Kidney tubule cell (primary cell): ENCODE measurements around the gene EMB.
A peak's percentile ranks its signal among the peaks of the same experiment; 100 is the strongest.
"Not testable (repeated sequence)": the region's sequence is repeated elsewhere in the genome, so short reads cannot be mapped to it uniquely, and the experiment has no call there.

Experiments
- DNase-seq: peaks from one replicate; pipeline ENCODE4 v3.0.0-alpha.2; 2018; ENCODE audit warnings: low spot score

The EMB gene

DNA sequence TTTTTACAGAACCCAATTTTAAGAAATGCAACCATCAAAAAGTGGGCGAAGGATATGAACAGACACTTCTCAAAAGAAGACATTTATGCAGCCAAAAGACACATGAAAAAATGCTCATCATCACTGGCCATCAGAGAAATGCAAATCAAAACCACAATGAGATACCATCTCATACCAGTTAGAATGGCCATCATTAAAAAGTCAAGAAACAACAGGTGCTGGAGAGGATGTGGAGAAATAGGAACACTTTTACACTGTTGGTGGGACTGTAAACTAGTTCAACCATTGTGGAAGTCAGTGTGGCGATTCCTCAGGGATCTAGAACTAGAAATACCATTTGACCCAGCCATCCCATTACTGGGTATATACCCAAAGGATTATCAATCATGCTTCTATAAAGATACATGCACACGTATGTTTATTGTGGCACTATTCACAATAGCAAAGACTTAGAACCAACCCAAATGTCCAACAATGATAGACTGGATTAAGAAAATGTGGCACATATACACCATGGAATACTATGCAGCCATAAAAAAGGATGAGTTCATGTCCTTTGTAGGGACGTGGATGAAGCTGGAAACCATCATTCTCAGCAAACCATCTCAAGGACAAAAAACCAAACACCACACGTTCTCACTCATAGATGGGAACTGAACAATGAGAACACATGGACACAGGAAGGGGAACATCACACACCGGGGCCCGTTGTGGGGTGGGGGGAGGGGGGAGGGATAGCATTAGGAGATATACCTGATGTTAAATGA is 19.7 kb downstream of the EMB start:
- not testable (repeated sequence) for DNase-seq

- no peak for DNase-seq
Observed at GRCh38 chr5:50420343-50420935, 20.6 kb downstream of the EMB start.

- DNase-seq: not testable (repeated sequence)
Observed at GRCh38 chr5:50419656-50420055, 21.4 kb downstream of the EMB start.

DNA sequence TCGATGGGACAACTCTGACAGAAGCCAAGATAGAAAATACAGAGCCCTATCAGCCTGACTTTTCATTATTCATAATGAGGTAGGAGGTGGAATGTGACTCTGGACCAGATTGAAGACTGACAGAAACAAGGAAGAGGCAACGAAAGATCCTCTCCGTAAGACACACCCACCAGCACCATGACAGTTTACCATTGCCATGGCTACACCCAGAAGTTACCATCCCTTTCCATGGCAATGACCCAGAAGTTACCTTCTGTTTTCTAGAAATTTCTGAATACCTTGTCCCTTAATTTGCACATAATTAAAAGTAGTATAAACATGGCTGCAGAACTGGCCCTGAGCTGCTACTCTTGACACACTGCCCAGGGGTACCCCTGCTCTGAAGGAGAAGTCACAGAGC is 24.5 kb downstream of the EMB start:
- DNase-seq: not testable (repeated sequence)

GRCh38 chr5:50415912-50416311 is 25.2 kb downstream of the EMB start:
- DNase-seq: no peak

DNA sequence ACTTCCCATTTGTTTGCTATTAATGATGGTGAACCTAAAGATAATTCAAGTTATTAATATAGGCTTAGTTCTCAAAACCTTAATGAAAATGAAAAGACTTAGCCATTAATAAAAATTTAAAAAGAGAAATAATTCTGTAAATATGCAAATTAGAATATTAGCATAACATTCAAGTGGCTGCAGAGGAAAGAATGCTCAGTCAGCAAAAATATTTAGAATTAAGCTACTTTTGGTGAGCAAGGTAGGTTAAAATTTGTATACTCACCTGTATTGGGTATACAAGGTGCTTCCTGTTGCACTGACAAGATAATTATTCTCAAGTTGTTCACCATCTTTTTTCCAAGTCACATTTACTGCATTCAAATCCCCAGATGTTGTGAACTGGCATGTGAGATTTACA is 30.2 kb downstream of the EMB start:
- not testable (repeated sequence) for DNase-seq

DNA sequence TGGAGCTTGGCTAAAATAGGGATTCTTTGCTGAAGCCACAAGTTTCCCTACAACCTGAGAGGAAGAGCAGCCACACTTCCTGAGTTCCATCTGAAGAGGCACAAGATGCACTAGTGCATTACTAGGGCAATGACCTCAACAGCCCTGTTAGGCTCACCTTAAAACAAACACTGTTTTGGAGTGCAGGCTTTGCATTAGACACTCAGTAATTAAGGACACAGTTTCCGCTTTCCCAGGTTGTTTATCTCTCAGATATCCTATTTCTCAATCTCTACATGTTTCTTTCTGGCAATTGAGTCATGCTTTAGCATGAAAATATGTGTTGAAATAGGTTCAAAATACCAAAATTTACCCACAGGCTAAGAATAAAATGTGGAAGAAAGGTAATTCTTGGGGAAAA is 34.2 kb downstream of the EMB start:
- peak; percentile 1 for DNase-seq

GRCh38 chr5:50401336-50401735 is 39.8 kb downstream of the EMB start:
- DNase-seq: no peak

DNA sequence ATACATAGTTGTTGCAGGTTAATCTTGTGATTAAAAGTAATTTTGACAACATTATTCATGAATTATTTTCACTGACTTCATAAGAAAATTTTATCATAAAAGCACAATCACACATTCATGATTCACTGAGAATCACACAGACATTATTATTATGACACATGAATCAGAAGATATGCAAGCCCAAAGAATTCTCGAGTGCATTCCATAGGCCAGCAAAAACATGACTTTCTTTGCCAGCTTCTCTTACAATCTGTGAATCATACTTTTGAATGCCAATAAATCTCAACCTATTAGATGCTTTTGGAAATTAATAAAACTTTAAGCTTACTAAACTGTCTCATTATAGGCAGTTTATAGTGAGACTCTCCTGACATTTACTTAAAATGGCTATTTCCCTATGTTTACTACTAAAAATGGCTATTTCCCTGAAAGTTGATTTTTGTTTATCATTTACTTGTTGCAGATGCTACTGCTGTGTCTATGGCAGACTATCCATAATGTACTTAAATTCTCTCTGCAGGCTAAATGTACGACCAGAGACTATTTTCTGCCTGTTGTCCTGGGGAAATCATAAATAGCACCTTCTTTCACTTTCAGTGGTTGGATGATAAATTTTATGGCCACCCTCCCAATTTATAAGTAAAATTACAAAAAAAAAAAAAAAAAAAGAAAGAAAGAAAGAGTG is 47.0 kb downstream of the EMB start:
- DNase-seq: not testable (repeated sequence)

DNA sequence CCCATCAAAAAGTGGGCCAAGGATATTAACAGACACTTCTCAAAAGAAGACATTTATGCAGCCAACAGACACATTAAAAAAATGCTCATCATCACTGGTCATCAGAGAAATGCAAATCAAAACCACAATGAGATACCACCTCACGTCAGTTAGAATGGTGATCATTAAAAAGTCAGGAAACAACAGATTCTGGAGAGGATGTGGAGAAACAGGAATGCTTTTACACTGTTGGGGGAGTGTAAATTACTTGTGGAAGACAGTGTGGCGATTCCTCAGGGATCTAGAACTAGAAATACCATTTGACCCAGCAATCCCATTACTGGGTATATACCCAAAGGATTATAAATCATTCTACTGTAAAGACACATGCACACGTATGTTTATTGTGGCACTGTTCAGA is 48.8 kb downstream of the EMB start:
- not testable (repeated sequence) for DNase-seq

GRCh38 chr5:50384381-50384780 is 56.7 kb downstream of the EMB start:
- not testable (repeated sequence) for DNase-seq

DNA sequence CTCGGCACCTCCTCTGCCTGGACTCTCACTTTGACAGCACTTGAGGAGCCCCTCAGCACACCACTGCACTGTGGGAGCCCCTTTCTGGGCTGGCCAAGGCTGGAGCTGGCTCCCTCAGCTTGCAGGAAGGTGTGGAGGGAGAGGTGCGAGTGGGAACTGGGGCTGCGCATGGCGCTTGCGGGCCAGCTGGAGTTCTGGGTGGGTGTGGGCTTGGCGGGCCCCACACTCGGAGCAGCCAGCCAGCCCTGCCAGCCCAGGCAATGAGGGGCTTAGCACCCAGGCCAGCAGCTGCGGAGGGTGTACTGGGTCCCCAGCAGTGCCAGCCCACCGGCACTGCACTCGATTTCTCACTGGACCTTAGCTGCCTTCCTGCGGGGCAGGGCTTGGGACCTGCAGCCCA is 64.4 kb downstream of the EMB start:
- DNase-seq: not testable (repeated sequence)

DNA sequence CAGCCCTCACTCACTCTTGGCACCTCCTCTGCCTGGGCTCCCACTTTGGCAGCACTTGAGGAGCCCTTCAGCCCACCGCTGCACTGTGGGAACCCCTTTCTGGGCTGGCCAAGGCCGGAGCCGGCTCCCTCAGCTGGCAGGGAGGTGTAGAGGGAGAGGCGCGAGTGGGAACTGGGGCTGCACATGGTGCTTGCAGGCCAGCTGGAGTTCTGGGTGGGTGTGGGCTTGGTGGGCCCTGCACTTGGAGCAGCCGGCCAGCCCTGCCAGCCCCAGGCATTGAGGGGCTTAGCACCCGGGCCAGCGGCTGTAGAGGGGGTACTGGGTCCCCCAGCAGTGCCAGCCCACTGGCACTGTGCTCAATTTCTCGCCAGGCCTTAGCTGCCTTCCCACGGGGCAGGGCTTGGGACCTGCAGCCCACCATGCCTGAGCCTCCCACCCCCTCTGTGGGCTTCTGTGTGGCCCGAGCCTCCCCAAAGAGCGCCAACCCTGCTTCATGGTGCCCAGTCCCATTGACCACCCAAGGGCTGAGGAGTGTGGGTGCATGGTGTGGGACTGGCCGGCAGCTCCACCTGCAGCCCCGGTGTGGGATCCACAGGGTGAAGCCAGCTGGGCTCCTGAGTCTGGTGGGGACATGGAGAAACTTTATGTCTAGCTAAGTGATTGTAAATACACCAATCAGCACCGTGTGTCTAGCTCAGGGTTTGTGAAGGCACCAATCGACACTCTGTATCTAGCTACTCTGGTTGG is 71.6 kb downstream of the EMB start:
- not testable (repeated sequence) for DNase-seq

DNA sequence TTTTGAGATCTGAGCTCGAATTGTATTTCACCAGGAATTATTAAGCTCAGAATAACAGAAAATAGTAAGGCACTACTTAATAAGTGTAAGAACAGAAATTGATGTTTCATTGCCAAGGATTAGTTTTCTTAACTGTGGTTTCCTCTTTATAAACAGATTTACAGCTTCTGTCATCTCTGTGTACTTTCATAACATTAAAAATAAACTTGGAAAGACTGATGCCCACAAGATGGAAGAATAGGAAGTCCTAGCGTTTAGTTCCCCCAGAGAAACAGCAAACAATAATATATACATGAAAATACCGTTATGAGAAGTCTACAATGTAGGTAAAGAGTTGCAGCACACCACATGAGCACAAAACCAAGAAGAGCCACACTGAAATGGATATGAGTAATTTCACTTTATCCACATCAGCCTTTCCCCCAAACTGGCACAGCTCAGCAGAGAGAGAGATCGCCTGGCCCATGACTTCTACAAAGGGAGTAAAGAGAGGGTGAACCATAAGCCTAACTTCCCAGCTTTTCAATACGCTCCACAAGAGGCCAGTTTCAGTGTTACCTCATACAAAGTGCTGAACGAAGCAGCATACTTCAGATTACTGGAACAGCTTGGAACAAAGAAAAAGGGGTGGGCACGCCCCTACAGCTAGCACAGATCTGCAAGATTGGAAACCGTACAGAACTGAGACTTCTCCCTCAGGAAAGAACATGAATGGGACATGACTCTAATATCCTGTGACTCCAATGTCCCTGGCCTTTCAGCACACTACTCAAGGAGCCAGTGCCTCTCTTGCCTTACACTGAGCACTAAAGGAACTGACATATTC is 75.4 kb downstream of the EMB start:
- DNase-seq: no peak

DNA sequence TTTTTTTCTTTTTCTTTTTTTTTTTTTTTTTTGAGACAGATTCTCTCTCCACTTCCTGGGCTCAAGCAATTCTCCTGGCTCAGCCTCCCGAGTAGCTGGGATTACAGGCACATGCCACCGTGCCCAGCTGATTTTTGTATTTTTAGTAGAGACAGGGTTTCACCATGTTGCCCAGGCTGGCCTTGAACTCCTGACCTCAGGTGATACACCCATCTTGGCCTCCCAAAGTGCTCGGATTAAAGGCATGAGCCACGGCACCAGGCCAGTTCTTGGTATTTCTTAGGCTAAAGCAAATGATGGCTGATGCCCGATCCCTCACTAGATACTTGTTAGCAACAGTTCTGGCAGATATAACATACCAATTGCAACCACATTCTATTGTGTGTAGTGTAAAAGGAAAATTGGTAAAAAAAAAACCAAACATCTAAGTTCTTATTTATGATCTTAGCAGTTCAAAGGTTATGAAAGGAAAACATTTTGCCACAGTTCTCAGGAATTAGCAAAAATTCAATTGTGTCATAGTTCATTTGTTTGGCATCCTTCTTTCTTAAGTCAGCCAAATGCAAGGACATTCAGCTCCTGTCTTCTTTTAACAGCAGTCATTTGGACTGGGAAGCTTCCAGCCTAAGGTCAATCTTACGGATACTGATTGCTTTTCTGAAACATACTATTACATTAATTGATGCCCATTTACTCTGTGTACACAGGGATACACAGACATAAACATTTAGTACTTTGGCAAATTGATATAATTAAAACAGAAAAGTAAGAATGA is 76.4 kb downstream of the EMB start:
- not testable (repeated sequence) for DNase-seq

- no peak for DNase-seq
Observed at GRCh38 chr5:50359187-50359586, 81.9 kb downstream of the EMB start.

GRCh38 chr5:50352382-50352781 is 88.7 kb downstream of the EMB start:
- DNase-seq: no peak
